Astrocyte (in vitro differentiated cells and primary cell): ENCODE measurements around the gene KLHL26. TPM values are rescaled to one million over a fixed set of nuclear protein-coding genes. Genes with fewer than 3 reads are reported as not detected.

ENCODE experiments used
- DNase-seq: peaks from one replicate; pipeline ENCODE4 v3.0.0-alpha.2; 2010; ENCODE audit warnings: low read depth
- FAIRE-seq: peaks from 2 replicates; lab custom pipeline; 2011; peaks lifted over from hg19 to GRCh38; lab: Jason Lieb, UNC
- H2AFZ ChIP-seq: 2 replicates; pipeline ENCODE4 v1.6.0; 2012; ENCODE audit warnings: low read depth, low read length, inconsistent platforms
- H3K27ac ChIP-seq: 2 replicates; pipeline ENCODE4 v1.5.1; 2011; ENCODE audit warnings: low read depth, low read length, inconsistent platforms
- H3K27me3 ChIP-seq: 2 replicates; pipeline ENCODE4 v1.6.0; 2011; ENCODE audit warnings: low read length, inconsistent platforms; ENCODE audit not compliant: insufficient read depth
- H3K36me3 ChIP-seq: 2 replicates; pipeline ENCODE4 v1.5.1; 2011; ENCODE audit warnings: low read length, inconsistent platforms; ENCODE audit not compliant: insufficient read depth
- H3K4me1 ChIP-seq: 2 replicates; pipeline ENCODE4 v1.5.1; 2011; ENCODE audit warnings: low read length, inconsistent platforms; ENCODE audit not compliant: insufficient read depth
- H3K4me2 ChIP-seq: 2 replicates; pipeline ENCODE4 v1.6.0; 2012; ENCODE audit warnings: low read length, inconsistent platforms
- H3K4me3 ChIP-seq: 2 replicates; pipeline ENCODE4 v1.5.1; 2011; ENCODE audit warnings: low read depth, mild to moderate bottlenecking, low read length, inconsistent platforms; ENCODE audit not compliant: insufficient read depth
- H3K79me2 ChIP-seq: 2 replicates; pipeline ENCODE4 v1.6.0; 2012; ENCODE audit warnings: mild to moderate bottlenecking, low read length, inconsistent platforms; ENCODE audit not compliant: insufficient read depth
- H3K9ac ChIP-seq: 2 replicates; pipeline ENCODE4 v1.6.0; 2012; ENCODE audit warnings: mild to moderate bottlenecking, low read length, inconsistent platforms
- H3K9me3 ChIP-seq: 2 replicates; pipeline ENCODE4 v1.5.1; 2012; ENCODE audit warnings: low read depth, mild to moderate bottlenecking, low read length, inconsistent platforms; ENCODE audit not compliant: insufficient read depth
- H4K20me1 ChIP-seq: 2 replicates; pipeline ENCODE4 v1.6.0; 2012; ENCODE audit warnings: low read length, inconsistent platforms; ENCODE audit not compliant: insufficient read depth
- H3K27ac Mint-ChIP-seq: one replicate; pipeline ENCODE4 v1.8.0; 2021; ENCODE audit warnings: mild to moderate bottlenecking, mixed read lengths; ENCODE audit not compliant: unreplicated experiment
- H3K27me3 Mint-ChIP-seq: one replicate; pipeline ENCODE4 v1.8.0; 2021; ENCODE audit warnings: low read depth, mixed read lengths; ENCODE audit not compliant: unreplicated experiment
- H3K36me3 Mint-ChIP-seq: one replicate; pipeline ENCODE4 v1.8.0; 2021; ENCODE audit warnings: low read depth, mixed read lengths; ENCODE audit not compliant: unreplicated experiment
- H3K4me1 Mint-ChIP-seq: one replicate; pipeline ENCODE4 v1.8.0; 2021; ENCODE audit warnings: low read depth, mixed read lengths; ENCODE audit not compliant: unreplicated experiment
- H3K4me3 Mint-ChIP-seq: one replicate; pipeline ENCODE4 v1.8.0; 2021; ENCODE audit warnings: mild to moderate bottlenecking, moderate library complexity, mixed read lengths; ENCODE audit not compliant: unreplicated experiment
- H3K9me3 Mint-ChIP-seq: one replicate; pipeline ENCODE4 v1.8.0; 2021; ENCODE audit warnings: mild to moderate bottlenecking, mixed read lengths; ENCODE audit not compliant: unreplicated experiment
- EZH2 ChIP-seq: IDR thresholded peaks from 2 replicates; pipeline ENCODE4 v1.6.1; 2012; ENCODE audit warnings: mild to moderate bottlenecking, low read length, inconsistent platforms; ENCODE audit not compliant: insufficient read depth
- total RNA-seq: library from RNA; stranded (reverse); gene quantifications from 2 replicates; pipeline ENCODE4 v1.2.1, GENCODE V29; 2021
- TF ChIP-seq, protein P1 (sequence below): IDR thresholded peaks from 2 replicates; pipeline ENCODE4 v1.5.1; 2011; ENCODE audit warnings: low read depth, mild to moderate bottlenecking, inconsistent platforms, low read length, moderate library complexity; ENCODE audit not compliant: insufficient read depth

KLHL26 gene
- total RNA-seq, 1 donor from 2014 or later: 4.4 TPM

- TF ChIP-seq, protein P1, sequence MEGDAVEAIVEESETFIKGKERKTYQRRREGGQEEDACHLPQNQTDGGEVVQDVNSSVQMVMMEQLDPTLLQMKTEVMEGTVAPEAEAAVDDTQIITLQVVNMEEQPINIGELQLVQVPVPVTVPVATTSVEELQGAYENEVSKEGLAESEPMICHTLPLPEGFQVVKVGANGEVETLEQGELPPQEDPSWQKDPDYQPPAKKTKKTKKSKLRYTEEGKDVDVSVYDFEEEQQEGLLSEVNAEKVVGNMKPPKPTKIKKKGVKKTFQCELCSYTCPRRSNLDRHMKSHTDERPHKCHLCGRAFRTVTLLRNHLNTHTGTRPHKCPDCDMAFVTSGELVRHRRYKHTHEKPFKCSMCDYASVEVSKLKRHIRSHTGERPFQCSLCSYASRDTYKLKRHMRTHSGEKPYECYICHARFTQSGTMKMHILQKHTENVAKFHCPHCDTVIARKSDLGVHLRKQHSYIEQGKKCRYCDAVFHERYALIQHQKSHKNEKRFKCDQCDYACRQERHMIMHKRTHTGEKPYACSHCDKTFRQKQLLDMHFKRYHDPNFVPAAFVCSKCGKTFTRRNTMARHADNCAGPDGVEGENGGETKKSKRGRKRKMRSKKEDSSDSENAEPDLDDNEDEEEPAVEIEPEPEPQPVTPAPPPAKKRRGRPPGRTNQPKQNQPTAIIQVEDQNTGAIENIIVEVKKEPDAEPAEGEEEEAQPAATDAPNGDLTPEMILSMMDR: no peak
- TF ChIP-seq EZH2: no peak
Observed at GRCh38 chr19:18687740-18688465, 51.1 kb downstream of the KLHL26 start.

GRCh38 chr19:18696023-18696422, 59.2 kb downstream of the KLHL26 start:
- no peak overlapping the region for H3K9ac ChIP-seq
- no peaks in the 10 kb centered on the region for H3K36me3 ChIP-seq
- no peak overlapping the region for H3K4me2 ChIP-seq
- H3K4me3 Mint-ChIP-seq: no peak overlapping the region
- peaks cover 1% of the 10 kb centered on the region for H3K4me1 ChIP-seq
- no peak overlapping the region for H3K4me3 ChIP-seq
- peaks cover 3% of the 10 kb centered on the region for H3K27me3 Mint-ChIP-seq
- DNase-seq (no peak), FAIRE-seq (no peak)
- H3K79me2 ChIP-seq: peaks cover 34% of the 10 kb centered on the region
- H3K4me1 Mint-ChIP-seq: no peaks in the 10 kb centered on the region
- TF ChIP-seq, protein P1: no peak
- TF ChIP-seq EZH2: no peak
- H3K27me3 ChIP-seq: no peaks in the 10 kb centered on the region
- H3K9me3 Mint-ChIP-seq: no peaks in the 10 kb centered on the region
- no peaks in the 10 kb centered on the region for H3K9me3 ChIP-seq
- H2AFZ ChIP-seq: no peak overlapping the region
- H3K27ac ChIP-seq: no peak overlapping the region
- no peaks in the 10 kb centered on the region for H3K36me3 Mint-ChIP-seq
- H3K27ac Mint-ChIP-seq: no peak overlapping the region
- H4K20me1 ChIP-seq: peaks cover 85% of the 10 kb centered on the region

More at GRCh38 chr19:18687740-18688465, 51.1 kb downstream of the KLHL26 start:
- H3K36me3 ChIP-seq: no peaks in the 10 kb centered on the region
- H3K9me3 ChIP-seq: no peaks in the 10 kb centered on the region
- H3K4me1 ChIP-seq: peaks cover 7% of the 10 kb centered on the region
- no peak overlapping the region for H2AFZ ChIP-seq
- no peak overlapping the region for H3K4me2 ChIP-seq
- Mint-ChIP-seq H3K4me3 (no peak overlapping the region), H3K9me3 (no peaks in the 10 kb centered on the region), H3K36me3 (peaks cover 3% of the 10 kb centered on the region), H3K27ac (no peak overlapping the region), H3K27me3 (no peaks in the 10 kb centered on the region), H3K4me1 (peaks cover 5% of the 10 kb centered on the region)
- peaks cover 68% of the 10 kb centered on the region for H4K20me1 ChIP-seq
- DNase-seq: no peak
- H3K4me3 ChIP-seq: no peak overlapping the region
- H3K79me2 ChIP-seq: peaks cover 60% of the 10 kb centered on the region
- no peak overlapping the region for H3K27ac ChIP-seq
- H3K9ac ChIP-seq: no peak overlapping the region
- FAIRE-seq: no peak
- H3K27me3 ChIP-seq: no peaks in the 10 kb centered on the region

- Mint-ChIP-seq H3K27ac (no peak overlapping the region), H3K27me3 (peaks cover 3% of the 10 kb centered on the region), H3K4me3 (no peak overlapping the region), H3K36me3 (no peaks in the 10 kb centered on the region), H3K9me3 (no peaks in the 10 kb centered on the region), H3K4me1 (no peaks in the 10 kb centered on the region)
- FAIRE-seq (no peak), DNase-seq (no peak)
- peaks cover 26% of the 10 kb centered on the region for H3K79me2 ChIP-seq
- H3K9ac ChIP-seq: no peak overlapping the region
- H3K4me3 ChIP-seq: no peak overlapping the region
- H4K20me1 ChIP-seq: peaks cover 87% of the 10 kb centered on the region
- no peaks in the 10 kb centered on the region for H3K36me3 ChIP-seq
- H3K4me1 ChIP-seq: peaks cover 6% of the 10 kb centered on the region
- H2AFZ ChIP-seq: no peak overlapping the region
- H3K4me2 ChIP-seq: no peak overlapping the region
- H3K9me3 ChIP-seq: no peaks in the 10 kb centered on the region
- no peak overlapping the region for H3K27ac ChIP-seq
- no peak for TF ChIP-seq EZH2
- TF ChIP-seq, protein P1: no peak
- no peaks in the 10 kb centered on the region for H3K27me3 ChIP-seq
Observed at GRCh38 chr19:18697680-18698079, 60.9 kb downstream of the KLHL26 start.
